ENCODE measurements around the gene COIL.

Gene COIL

GRCh38 chr17:57006040-57006439 lies 45.2 kb upstream of the COIL start:
- Histone ChIP-seq H3K9ac (no peak overlapping the region), H3K4me1 (peaks cover 6% of the 10 kb centered on the region), H3K79me2 (no peaks in the 10 kb centered on the region), H3K27ac (no peak overlapping the region), H3K9me3 (ENCODE audit: control insufficient read depth, low read length) (no peaks in the 10 kb centered on the region), H3K36me3 (ENCODE audit: control insufficient read depth, insufficient read depth, low read length) (no peaks in the 10 kb centered on the region), H3K27me3 (ENCODE audit: control insufficient read depth, insufficient read depth, low read length) (no peaks in the 10 kb centered on the region), H2AFZ (no peak overlapping the region), H3K4me3 (ENCODE audit: low read depth, low read length) (no peak overlapping the region), H3K4me2 (ENCODE audit: low read length) (no peak overlapping the region)
- no peak for TF ChIP-seq CTCF (IDR thresholded peaks at IDR 0.05)

DNA sequence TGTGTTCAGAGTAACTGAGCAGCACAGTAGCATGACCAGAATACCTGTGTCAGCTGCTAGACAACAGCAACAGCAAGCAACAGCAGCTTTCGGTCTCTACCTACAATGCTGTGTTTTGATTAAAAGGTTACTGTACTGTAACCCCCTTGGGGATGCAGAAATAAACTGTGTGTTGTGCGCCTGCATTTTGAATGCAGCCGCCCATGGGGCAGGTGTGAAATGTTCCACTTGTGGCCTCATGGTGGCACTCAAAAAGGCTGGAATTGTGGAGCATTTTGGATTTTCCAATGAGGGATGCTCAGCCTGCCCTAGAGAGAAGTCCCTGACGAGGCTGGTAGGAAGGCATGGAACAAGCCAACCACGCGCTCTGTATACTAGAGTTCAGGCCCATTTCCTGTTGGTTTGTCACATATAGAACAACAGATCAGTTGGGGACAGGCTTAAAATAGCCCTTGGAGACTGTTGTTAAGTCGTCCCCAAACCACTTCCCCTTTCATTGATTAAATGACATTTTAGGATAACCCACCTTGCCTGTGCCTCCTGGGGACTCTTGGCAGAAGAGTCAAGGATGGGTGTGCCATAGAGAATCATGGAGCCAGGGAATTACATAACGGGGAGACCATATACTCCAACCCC lies 44.2 kb upstream of the COIL start:
- Histone ChIP-seq H3K9ac (no peak overlapping the region), H2AFZ (no peak overlapping the region), H3K27ac (no peak overlapping the region), H3K79me2 (no peaks in the 10 kb centered on the region), H3K27me3 (ENCODE audit: control insufficient read depth, insufficient read depth, low read length) (no peaks in the 10 kb centered on the region), H3K9me3 (ENCODE audit: control insufficient read depth, low read length) (no peaks in the 10 kb centered on the region), H3K36me3 (ENCODE audit: control insufficient read depth, insufficient read depth, low read length) (no peaks in the 10 kb centered on the region), H3K4me3 (ENCODE audit: low read depth, low read length) (no peak overlapping the region), H3K4me2 (ENCODE audit: low read length) (no peak overlapping the region), H3K4me1 (peaks cover 3% of the 10 kb centered on the region)
- TF ChIP-seq CTCF (IDR thresholded peaks at IDR 0.05), result peak; percentile 35

GRCh38 chr17:57002904-57003303 lies 42.1 kb upstream of the COIL start:
- Histone ChIP-seq H3K27me3 (ENCODE audit: control insufficient read depth, insufficient read depth, low read length) (no peaks in the 10 kb centered on the region), H3K9me3 (ENCODE audit: control insufficient read depth, low read length) (no peaks in the 10 kb centered on the region), H3K4me3 (ENCODE audit: low read depth, low read length) (no peak overlapping the region), H3K36me3 (ENCODE audit: control insufficient read depth, insufficient read depth, low read length) (no peaks in the 10 kb centered on the region), H3K4me1 (no peaks in the 10 kb centered on the region), H3K27ac (no peak overlapping the region), H3K79me2 (no peaks in the 10 kb centered on the region), H2AFZ (no peak overlapping the region), H3K9ac (no peak overlapping the region), H3K4me2 (ENCODE audit: low read length) (no peak overlapping the region)
- TF ChIP-seq CTCF (IDR thresholded peaks at IDR 0.05), result no peak

DNA sequence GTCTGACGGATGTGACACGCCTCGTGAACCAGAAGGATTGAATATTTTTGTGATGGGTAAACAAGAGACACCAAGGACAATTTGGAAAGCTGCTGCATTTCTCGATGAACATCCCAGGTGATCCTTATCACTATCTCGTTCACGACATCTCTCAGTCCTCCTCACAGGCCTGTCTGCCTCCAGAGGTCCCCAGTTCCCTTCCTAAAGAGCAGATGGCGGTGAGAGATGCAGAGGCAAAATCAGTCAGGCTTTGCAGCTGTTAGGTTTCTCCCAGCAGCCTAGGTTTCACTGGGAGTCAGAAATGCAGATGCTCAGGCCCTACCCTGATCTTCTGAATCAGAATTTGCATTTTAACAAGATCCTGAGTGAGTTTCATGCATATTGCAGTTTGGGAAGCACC lies 40.7 kb upstream of the COIL start:
- Histone ChIP-seq H3K9ac (no peak overlapping the region), H3K27me3 (ENCODE audit: control insufficient read depth, insufficient read depth, low read length) (no peaks in the 10 kb centered on the region), H3K4me2 (ENCODE audit: low read length) (no peak overlapping the region), H3K4me1 (no peaks in the 10 kb centered on the region), H3K79me2 (no peaks in the 10 kb centered on the region), H3K9me3 (ENCODE audit: control insufficient read depth, low read length) (no peaks in the 10 kb centered on the region), H3K36me3 (ENCODE audit: control insufficient read depth, insufficient read depth, low read length) (no peaks in the 10 kb centered on the region), H2AFZ (no peak overlapping the region), H3K4me3 (ENCODE audit: low read depth, low read length) (no peak overlapping the region), H3K27ac (no peak overlapping the region)
- no peak for TF ChIP-seq CTCF (IDR thresholded peaks at IDR 0.05)

GRCh38 chr17:56997313-56997712 lies 36.5 kb upstream of the COIL start:
- no peak for TF ChIP-seq CTCF (IDR thresholded peaks at IDR 0.05)

More at GRCh38 chr17:56997313-56997712, 36.5 kb upstream of the COIL start:
- Histone ChIP-seq H3K79me2 (no peaks in the 10 kb centered on the region), H3K4me1 (no peaks in the 10 kb centered on the region), H3K4me3 (ENCODE audit: low read depth, low read length) (no peak overlapping the region), H3K27me3 (ENCODE audit: control insufficient read depth, insufficient read depth, low read length) (no peaks in the 10 kb centered on the region), H3K36me3 (ENCODE audit: control insufficient read depth, insufficient read depth, low read length) (no peaks in the 10 kb centered on the region), H3K4me2 (ENCODE audit: low read length) (no peak overlapping the region), H3K27ac (no peak overlapping the region), H3K9ac (no peak overlapping the region), H2AFZ (no peak overlapping the region), H3K9me3 (ENCODE audit: control insufficient read depth, low read length) (no peaks in the 10 kb centered on the region)
